Endothelial cell (in vitro differentiated cells): Measurements from ENCODE around the gene OCLN. TPM values are rescaled to one million over a fixed set of nuclear protein-coding genes. Genes with fewer than 3 reads are reported as not detected.
"Not testable (repeated sequence)": the region's sequence is repeated elsewhere in the genome, so short reads cannot be mapped to it uniquely, and the experiment has no call there.

ENCODE experiments used
- DNase-seq: peaks from one replicate; pipeline ENCODE4 v3.0.0; 2021; ENCODE audit warnings: low spot score
- H3K27ac Mint-ChIP-seq: one replicate; pipeline ENCODE4 v1.8.0; 2021; ENCODE audit warnings: mixed read lengths, inconsistent platforms; ENCODE audit not compliant: unreplicated experiment
- H3K27me3 Mint-ChIP-seq: one replicate; pipeline ENCODE4 v1.8.0; 2021; ENCODE audit warnings: mild to moderate bottlenecking, moderate library complexity, mixed read lengths, inconsistent platforms; ENCODE audit not compliant: unreplicated experiment
- H3K36me3 Mint-ChIP-seq: one replicate; pipeline ENCODE4 v1.8.0; 2021; ENCODE audit warnings: mild to moderate bottlenecking, low read depth, mixed read lengths, inconsistent platforms; ENCODE audit not compliant: unreplicated experiment
- H3K4me1 Mint-ChIP-seq: one replicate; pipeline ENCODE4 v1.8.0; 2021; ENCODE audit warnings: mild to moderate bottlenecking, mixed read lengths, inconsistent platforms; ENCODE audit not compliant: unreplicated experiment
- H3K4me3 Mint-ChIP-seq: one replicate; pipeline ENCODE4 v1.8.0; 2021; ENCODE audit warnings: mild to moderate bottlenecking, mixed read lengths, inconsistent platforms; ENCODE audit not compliant: unreplicated experiment
- H3K9me3 Mint-ChIP-seq: one replicate; pipeline ENCODE4 v1.8.0; 2021; ENCODE audit warnings: mixed read lengths, inconsistent platforms; ENCODE audit not compliant: unreplicated experiment
- CTCF ChIP-seq: fragments of 200-600 bp; sonication (generic); IDR thresholded peaks from one replicate; pipeline ENCODE4 v1.5.0; 2021; ENCODE audit warnings: antibody characterized with exemption; ENCODE audit not compliant: unreplicated experiment
- total RNA-seq: library from RNA; stranded (reverse); fragmentation: NEBNext Ultra II Directional; extraction: Animal tissue kit (Norgen Biotek cat#: 25700); gene quantifications from one replicate; pipeline ENCODE4 v1.2.1, GENCODE V29; 2021; ENCODE audit not compliant: unreplicated experiment

The OCLN gene
- total RNA-seq, 1 donor from 2014 or later, result 26.4 TPM

- Mint-ChIP-seq H3K9me3 (no peaks in the 10 kb centered on the region), H3K4me3 (no peak overlapping the region)
Measured at GRCh38 chr5:69451941-69452647, 40.5 kb upstream of the OCLN start.

GRCh38 chr5:69453487-69453886 is 39.1 kb upstream of the OCLN start:
- DNase-seq, H3K4me1 Mint-ChIP-seq, H3K27me3 Mint-ChIP-seq, H3K36me3 Mint-ChIP-seq, H3K4me3 Mint-ChIP-seq, H3K27ac Mint-ChIP-seq, H3K9me3 Mint-ChIP-seq: not testable (repeated sequence)

More at GRCh38 chr5:69451941-69452647, 40.5 kb upstream of the OCLN start:
- Mint-ChIP-seq H3K27me3 (peaks cover 2% of the 10 kb centered on the region), H3K36me3 (no peaks in the 10 kb centered on the region), H3K4me1 (peaks cover 4% of the 10 kb centered on the region), H3K27ac (no peak overlapping the region)
- DNase-seq, result no peak
- no peak for TF ChIP-seq CTCF

- H3K27me3 Mint-ChIP-seq, result peaks cover 2% of the 10 kb centered on the region
- H3K36me3 Mint-ChIP-seq, result no peaks in the 10 kb centered on the region
- H3K4me1 Mint-ChIP-seq, result peaks cover 4% of the 10 kb centered on the region
- H3K4me3 Mint-ChIP-seq, result no peak overlapping the region
- TF ChIP-seq CTCF, result no peak
- H3K9me3 Mint-ChIP-seq, result no peaks in the 10 kb centered on the region
- DNase-seq, result no peak
- H3K27ac Mint-ChIP-seq, result no peak overlapping the region
Measured at GRCh38 chr5:69454460-69455249, 37.9 kb upstream of the OCLN start.

- DNase-seq, H3K27me3 Mint-ChIP-seq, H3K4me3 Mint-ChIP-seq, H3K9me3 Mint-ChIP-seq, H3K36me3 Mint-ChIP-seq, H3K27ac Mint-ChIP-seq, H3K4me1 Mint-ChIP-seq: not testable (repeated sequence)
Measured at GRCh38 chr5:69455428-69455988, 37.1 kb upstream of the OCLN start.

- Mint-ChIP-seq H3K36me3 (no peaks in the 10 kb centered on the region), H3K4me1 (no peaks in the 10 kb centered on the region), H3K27ac (no peak overlapping the region), H3K4me3 (no peak overlapping the region), H3K9me3 (no peaks in the 10 kb centered on the region), H3K27me3 (no peaks in the 10 kb centered on the region)
- no peak for TF ChIP-seq CTCF
- no peak for DNase-seq
Measured at GRCh38 chr5:69462170-69462569, 30.4 kb upstream of the OCLN start.

- not testable (repeated sequence) for H3K9me3 Mint-ChIP-seq, H3K36me3 Mint-ChIP-seq, H3K4me3 Mint-ChIP-seq, H3K27me3 Mint-ChIP-seq, DNase-seq, H3K27ac Mint-ChIP-seq
- peaks cover 12% of the 10 kb centered on the region for H3K4me1 Mint-ChIP-seq
Measured at GRCh38 chr5:69466375-69466774, 26.2 kb upstream of the OCLN start.
